Uterus (tissue), 2 donors: ENCODE results near the gene DMGDH.

Source experiments
- CTCF ChIP-seq, 4 experiments: fragments of 200-600 bp in 2 of 4; fragments of 450-650 bp in 2 of 4; sonication (generic) in 2 of 4; IDR thresholded peaks; one replicate each; pipeline ENCODE4 v1.5.1; 2016 to 2019; ENCODE audit warnings: antibody characterized with exemption in 4 of 4, mild to moderate bottlenecking in 2 of 4, moderate library complexity in 1 of 4
- POLR2A ChIP-seq, 2 donors: fragments of 450-650 bp; IDR thresholded peaks; one replicate each; pipeline ENCODE4 v1.6.1; 2016; ENCODE audit warnings: antibody characterized with exemption in 2 of 2, mild to moderate bottlenecking in 1 of 2, moderate library complexity in 1 of 2

GRCh38 chr5:79005151-79005550, 64.3 kb downstream of the DMGDH start:
- TF ChIP-seq CTCF (IDR thresholded peaks at IDR 0.05) (no peak), POLR2A (IDR thresholded peaks at IDR 0.05) (no peak)
